GM12891 (cell line): ENCODE data around the gene POLD4.

ENCODE experiments used
- PAX5 ChIP-seq: IDR thresholded peaks from 2 replicates; pipeline ENCODE4 v1.6.1; 2011; ENCODE audit warnings: low read length, moderate library complexity, mild to moderate bottlenecking; ENCODE audit not compliant: insufficient read depth, severe bottlenecking
- POLR2A ChIP-seq: IDR thresholded peaks from 2 replicates; pipeline ENCODE4 v1.6.1; 2011; ENCODE audit warnings: low read depth, low read length, control low read depth
- POLR2AphosphoS5 ChIP-seq: IDR thresholded peaks from 2 replicates; pipeline ENCODE4 v1.6.1; 2011; ENCODE audit warnings: low read depth, low read length, control low read depth
- SPI1 ChIP-seq: IDR thresholded peaks from 2 replicates; pipeline ENCODE4 v1.6.1; 2011; ENCODE audit warnings: low read depth, low read length, control low read depth
- TAF1 ChIP-seq: IDR thresholded peaks from 2 replicates; pipeline ENCODE4 v1.6.1; 2011; ENCODE audit warnings: low read depth, low read length, control low read depth

DNA sequence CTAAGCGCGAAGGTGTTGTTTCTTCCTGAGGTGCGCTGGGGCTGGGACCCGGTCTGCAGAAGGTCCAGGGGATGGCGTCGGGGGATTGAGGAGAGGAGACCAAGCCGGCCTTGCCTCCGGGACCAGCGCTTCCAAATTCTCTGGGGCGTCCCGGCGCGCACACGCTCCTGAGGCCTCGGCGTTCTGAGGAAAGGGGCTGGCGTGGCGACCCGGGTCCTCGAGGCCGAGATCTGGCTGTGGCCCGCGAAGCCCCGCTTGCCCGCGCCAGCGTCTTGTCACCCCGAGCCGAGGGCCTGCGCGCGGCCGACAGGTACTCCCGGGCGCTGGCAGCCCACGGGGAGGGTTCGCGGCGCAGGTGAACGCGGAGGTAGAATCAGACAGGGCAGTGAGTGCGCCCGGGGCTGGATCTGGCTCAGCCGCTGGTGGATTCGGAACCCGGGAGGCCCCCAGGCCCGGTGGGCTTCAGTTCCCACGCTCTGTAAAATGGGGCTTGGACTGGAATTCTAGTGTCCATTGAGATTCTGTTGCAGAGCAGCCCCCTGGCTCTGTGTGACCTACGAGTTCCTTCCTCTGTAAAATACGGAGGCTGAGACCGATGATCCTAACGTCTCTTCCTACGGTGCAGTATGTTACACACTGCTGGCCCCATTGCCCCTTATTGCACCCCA is 35.3 kb downstream of the POLD4 start:
- TF ChIP-seq PAX5 (no peak), POLR2A (no peak), POLR2AphosphoS5 (no peak), TAF1 (no peak), SPI1 (no peak)
